ENCODE results near the gene RHOH.

RHOH gene

DNA sequence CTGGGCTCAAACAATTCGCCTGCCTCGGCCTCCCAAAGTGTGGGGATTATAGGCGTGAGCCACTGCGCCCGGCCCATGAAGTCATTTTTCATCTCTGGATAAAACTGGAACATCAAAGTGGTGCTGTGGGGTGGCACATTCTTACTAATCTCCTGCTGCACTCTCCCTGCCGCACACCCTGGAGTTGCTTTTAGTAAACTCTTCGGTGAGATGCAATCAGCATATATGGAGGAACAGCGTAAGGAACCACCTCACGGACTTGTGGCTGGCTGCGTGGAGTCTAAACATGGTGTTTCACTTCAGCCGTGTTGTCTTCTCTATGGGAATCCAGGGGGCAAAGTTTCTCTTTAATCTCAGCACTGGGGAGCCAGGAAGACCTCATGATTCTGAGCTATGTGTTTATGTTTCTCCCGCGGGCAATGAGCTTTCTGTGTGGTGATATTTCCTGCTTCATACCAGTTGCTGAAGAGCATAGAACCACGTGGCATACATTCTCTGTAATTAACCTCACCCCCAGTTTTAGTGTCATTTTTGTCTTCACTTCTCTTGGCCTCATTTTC is 2.1 kb upstream of the RHOH start:
- Histone ChIP-seq H3K27ac (ENCODE audit: poor library complexity, severe bottlenecking) (no peak overlapping the region), H3K36me3 (ENCODE audit: low read depth) (no peaks in the 10 kb centered on the region), H3K27me3 (ENCODE audit: insufficient read depth, poor library complexity, severe bottlenecking) (no peaks in the 10 kb centered on the region), H3K9me3 (ENCODE audit: severe bottlenecking) (no peaks in the 10 kb centered on the region), H3K4me3 (ENCODE audit: severe bottlenecking) (no peak overlapping the region), H3K4me1 (ENCODE audit: insufficient read depth, poor library complexity, severe bottlenecking) (peaks cover 21% of the 10 kb centered on the region)
- TF ChIP-seq, protein P1, sequence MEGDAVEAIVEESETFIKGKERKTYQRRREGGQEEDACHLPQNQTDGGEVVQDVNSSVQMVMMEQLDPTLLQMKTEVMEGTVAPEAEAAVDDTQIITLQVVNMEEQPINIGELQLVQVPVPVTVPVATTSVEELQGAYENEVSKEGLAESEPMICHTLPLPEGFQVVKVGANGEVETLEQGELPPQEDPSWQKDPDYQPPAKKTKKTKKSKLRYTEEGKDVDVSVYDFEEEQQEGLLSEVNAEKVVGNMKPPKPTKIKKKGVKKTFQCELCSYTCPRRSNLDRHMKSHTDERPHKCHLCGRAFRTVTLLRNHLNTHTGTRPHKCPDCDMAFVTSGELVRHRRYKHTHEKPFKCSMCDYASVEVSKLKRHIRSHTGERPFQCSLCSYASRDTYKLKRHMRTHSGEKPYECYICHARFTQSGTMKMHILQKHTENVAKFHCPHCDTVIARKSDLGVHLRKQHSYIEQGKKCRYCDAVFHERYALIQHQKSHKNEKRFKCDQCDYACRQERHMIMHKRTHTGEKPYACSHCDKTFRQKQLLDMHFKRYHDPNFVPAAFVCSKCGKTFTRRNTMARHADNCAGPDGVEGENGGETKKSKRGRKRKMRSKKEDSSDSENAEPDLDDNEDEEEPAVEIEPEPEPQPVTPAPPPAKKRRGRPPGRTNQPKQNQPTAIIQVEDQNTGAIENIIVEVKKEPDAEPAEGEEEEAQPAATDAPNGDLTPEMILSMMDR (IDR thresholded peaks at IDR 0.05; ENCODE audit: poor library complexity, severe bottlenecking) = no peak
- no peak for DNase-seq (ENCODE audit: low spot score)
- no peak for ATAC-seq (ENCODE audit: low read depth)

DNA sequence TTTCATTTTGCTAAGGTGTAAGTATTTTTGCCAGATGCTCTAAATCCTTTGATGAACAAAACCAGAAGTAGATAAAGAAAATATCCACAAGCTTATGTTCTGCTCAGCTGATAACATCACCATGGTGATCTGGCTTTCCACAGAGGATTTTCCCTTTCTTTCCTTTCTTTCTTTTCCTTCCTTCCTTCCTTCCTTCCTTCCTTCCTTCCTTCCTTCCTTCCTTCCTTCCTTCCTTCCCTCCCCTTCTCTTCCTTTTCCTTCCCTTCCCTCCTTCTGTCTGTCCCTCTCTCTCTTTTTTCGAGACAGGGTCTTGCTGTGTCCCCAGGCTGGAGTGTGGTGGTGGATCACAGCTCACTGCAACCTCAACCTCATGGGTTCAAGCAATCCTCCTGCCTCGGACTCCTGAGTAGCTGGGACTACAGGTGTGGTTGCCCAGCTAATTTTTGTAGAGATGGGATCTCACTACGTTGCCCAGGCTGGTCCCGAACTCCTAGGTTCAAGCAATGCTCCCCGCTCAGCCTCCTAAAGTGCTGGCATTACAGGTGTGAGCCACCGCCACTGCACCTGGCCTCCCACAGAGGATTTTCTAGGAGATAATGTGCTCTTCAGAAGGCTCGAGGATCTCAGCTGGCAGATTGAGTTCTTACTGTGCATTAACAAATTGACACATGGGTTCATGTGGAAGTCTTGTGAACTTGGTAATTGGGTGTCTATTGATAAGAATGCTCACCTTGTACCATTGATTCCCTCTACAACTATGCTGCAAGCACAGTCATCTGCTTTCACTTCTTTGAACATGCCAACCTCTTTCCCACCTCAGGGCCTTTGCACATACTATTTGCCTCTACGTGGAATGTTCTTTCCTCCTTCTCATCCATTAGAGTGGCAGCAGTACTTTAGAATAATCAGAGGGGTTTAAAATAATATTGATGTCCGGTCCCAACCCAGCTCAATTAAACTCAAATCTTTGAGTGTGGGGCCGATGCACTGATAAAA is 1.4 kb upstream of the RHOH start:
- H3K4me1 ChIP-seq (ENCODE audit: insufficient read depth, poor library complexity, severe bottlenecking) = peaks cover 16% of the 10 kb centered on the region
- H3K27ac ChIP-seq (ENCODE audit: poor library complexity, severe bottlenecking) = no peak overlapping the region
- DNase-seq (ENCODE audit: low spot score) = no peak
- H3K9me3 ChIP-seq (ENCODE audit: severe bottlenecking) = no peaks in the 10 kb centered on the region
- no peak for ATAC-seq (ENCODE audit: low read depth)
- no peak overlapping the region for H3K4me3 ChIP-seq (ENCODE audit: severe bottlenecking)
- TF ChIP-seq, protein P1 (IDR thresholded peaks at IDR 0.05; ENCODE audit: poor library complexity, severe bottlenecking) = no peak
- no peaks in the 10 kb centered on the region for H3K36me3 ChIP-seq (ENCODE audit: low read depth)
- H3K27me3 ChIP-seq (ENCODE audit: insufficient read depth, poor library complexity, severe bottlenecking) = no peaks in the 10 kb centered on the region

DNA sequence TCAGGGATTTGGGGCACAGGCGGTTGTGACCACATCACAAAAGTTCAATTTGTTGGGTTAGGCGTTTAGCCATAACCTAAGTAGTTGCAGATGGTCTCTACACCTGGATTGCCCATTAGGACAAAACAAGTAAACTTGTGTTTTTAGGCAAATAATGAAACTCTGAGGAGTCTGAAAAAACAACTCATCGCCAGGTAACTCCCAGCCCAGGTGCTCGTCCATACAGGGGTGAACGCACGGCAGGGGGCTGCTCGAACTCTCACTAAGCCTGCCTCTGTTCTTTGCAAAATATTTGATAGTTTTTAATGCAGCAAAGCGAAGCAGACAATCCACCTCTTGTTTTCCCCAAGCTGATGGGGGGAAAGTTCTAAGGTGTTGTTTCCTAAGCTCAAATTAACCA is 559 bp upstream of the RHOH start:
- H3K36me3 ChIP-seq (ENCODE audit: low read depth) = no peaks in the 10 kb centered on the region
- no peaks in the 10 kb centered on the region for H3K27me3 ChIP-seq (ENCODE audit: insufficient read depth, poor library complexity, severe bottlenecking)
- no peaks in the 10 kb centered on the region for H3K9me3 ChIP-seq (ENCODE audit: severe bottlenecking)
- TF ChIP-seq, protein P1 (IDR thresholded peaks at IDR 0.05; ENCODE audit: poor library complexity, severe bottlenecking) = no peak
- DNase-seq (ENCODE audit: low spot score) (no peak), ATAC-seq (ENCODE audit: low read depth) (no peak)
- H3K27ac ChIP-seq (ENCODE audit: poor library complexity, severe bottlenecking) = no peak overlapping the region
- peaks cover 9% of the 10 kb centered on the region for H3K4me1 ChIP-seq (ENCODE audit: insufficient read depth, poor library complexity, severe bottlenecking)
- no peak overlapping the region for H3K4me3 ChIP-seq (ENCODE audit: severe bottlenecking)

DNA sequence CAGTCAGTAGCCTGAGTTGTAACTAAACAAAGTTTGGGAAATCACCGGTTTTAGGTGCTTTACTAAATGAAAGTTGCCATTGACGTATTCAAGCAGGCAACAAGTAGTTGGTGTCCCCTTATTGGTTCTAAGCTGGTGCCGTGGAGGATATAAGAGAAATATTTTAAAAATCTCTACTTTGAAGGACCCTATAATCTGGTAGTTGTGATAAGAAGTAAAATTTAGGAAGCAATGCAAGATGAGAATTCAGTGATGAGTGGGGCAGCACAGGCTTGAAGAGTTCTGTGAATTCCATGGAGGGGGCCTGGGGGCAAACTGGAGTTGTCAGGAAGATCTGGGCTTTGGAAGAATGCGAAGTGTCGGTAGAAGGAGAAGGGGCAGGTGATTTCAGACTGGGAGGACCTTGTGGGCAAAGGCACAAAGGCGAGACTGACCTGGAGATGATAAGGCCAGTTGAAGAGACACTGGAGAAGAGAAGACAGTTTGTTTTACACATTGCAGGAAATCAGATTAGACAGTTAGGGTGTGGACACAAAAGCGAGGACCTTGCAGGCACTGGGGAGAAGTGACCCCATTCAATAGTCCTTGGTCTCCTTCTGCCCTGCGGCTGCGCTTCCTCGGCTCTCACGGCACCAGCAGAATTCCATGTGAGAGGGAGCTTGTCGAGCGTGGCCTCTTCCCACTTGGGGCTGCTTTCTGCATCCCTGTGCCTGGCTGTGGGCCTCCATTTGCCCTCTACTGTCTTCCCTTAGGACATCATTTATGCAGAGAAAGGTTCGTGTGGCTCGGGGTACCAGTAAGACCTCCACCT is 1.3 kb downstream of the RHOH start:
- Histone ChIP-seq H3K4me1 (ENCODE audit: insufficient read depth, poor library complexity, severe bottlenecking) (no peaks in the 10 kb centered on the region), H3K36me3 (ENCODE audit: low read depth) (no peaks in the 10 kb centered on the region), H3K27ac (ENCODE audit: poor library complexity, severe bottlenecking) (no peak overlapping the region), H3K9me3 (ENCODE audit: severe bottlenecking) (no peaks in the 10 kb centered on the region), H3K4me3 (ENCODE audit: severe bottlenecking) (no peak overlapping the region), H3K27me3 (ENCODE audit: insufficient read depth, poor library complexity, severe bottlenecking) (no peaks in the 10 kb centered on the region)
- DNase-seq (ENCODE audit: low spot score) (no peak), ATAC-seq (ENCODE audit: low read depth) (no peak)
- TF ChIP-seq, protein P1 (IDR thresholded peaks at IDR 0.05; ENCODE audit: poor library complexity, severe bottlenecking) = no peak
